Ovary (tissue), 3 donors: ENCODE results near the gene KCTD20.

ENCODE experiments used
- CTCF ChIP-seq, 3 donors: fragments of 450-650 bp in 2 of 3; fragments of 200-600 bp in 1 of 3; IDR thresholded peaks; one replicate each; pipeline versions ENCODE4 v1.5.1 to v1.8.0; 2016 to 2022; ENCODE audit warnings: antibody characterized with exemption in 3 of 3, mild to moderate bottlenecking in 1 of 3
- EP300 ChIP-seq: sonication (generic); formaldehyde crosslinking; IDR thresholded peaks from one replicate; pipeline ENCODE4 v1.6.1; 2017; ENCODE audit warnings: antibody characterized with exemption
- POLR2A ChIP-seq: fragments of 450-650 bp; IDR thresholded peaks from one replicate; pipeline ENCODE4 v1.6.1; 2017; ENCODE audit warnings: antibody characterized with exemption, mild to moderate bottlenecking, moderate library complexity
- donor health status: DM: no; HTN: no; CAD: no.

GRCh38 chr6:36436466-36436865 lies 6.3 kb upstream of the KCTD20 start:
- no peak for TF ChIP-seq CTCF (IDR thresholded peaks at IDR 0.05)
- no peak for TF ChIP-seq POLR2A
- TF ChIP-seq EP300, result no peak
